ENCODE measurements around the gene BSDC1. TPM values are rescaled to one million over a fixed set of nuclear protein-coding genes. Genes with fewer than 3 reads are reported as not detected.

BSDC1 gene
- polyA plus RNA-seq, 1 experiment = 45.3 TPM

DNA sequence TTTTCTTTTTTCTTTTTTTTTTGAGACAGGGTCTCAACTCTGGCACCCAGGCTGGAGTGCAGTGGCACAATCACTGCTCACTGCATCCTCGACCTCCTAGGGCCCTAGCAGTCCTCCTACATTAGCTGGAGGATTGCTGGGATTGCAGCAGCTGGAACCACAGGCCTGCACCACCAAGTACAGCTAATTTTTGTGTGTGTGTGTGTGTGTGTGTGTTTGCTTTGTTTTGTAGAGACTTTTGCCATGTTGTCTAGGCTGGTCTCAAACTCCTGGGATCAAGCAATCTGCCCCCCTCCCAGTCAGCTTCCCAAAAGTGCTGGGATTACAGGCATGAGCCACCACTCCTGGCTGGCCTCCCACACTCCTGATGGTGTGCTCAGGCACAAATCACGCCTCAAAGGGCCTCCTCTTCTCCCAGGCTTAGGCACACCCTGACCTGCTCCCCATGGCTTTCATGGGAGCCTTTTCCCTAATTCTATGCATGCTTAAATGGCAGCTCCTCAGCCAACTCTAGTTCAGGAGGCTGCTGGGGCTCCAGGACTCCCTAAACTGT, 41.3 kb downstream of the BSDC1 start:
- no peak for DNase-seq (ENCODE audit: low read depth, low spot score)
- Histone ChIP-seq H3K9me3 (ENCODE audit: control insufficient read depth, insufficient read depth, low read length) (peaks cover 5% of the 10 kb centered on the region; the same call in 1 of the 2 replicates), H3K27ac (ENCODE audit: low read depth, low read length) (peak overlapping the region; percentile 87), H3K27me3 (ENCODE audit: control insufficient read depth, insufficient read depth, low read length) (no peaks in the 10 kb centered on the region), H3K4me3 (ENCODE audit: low read depth, low read length) (no peak overlapping the region)
- TF ChIP-seq, protein P1, sequence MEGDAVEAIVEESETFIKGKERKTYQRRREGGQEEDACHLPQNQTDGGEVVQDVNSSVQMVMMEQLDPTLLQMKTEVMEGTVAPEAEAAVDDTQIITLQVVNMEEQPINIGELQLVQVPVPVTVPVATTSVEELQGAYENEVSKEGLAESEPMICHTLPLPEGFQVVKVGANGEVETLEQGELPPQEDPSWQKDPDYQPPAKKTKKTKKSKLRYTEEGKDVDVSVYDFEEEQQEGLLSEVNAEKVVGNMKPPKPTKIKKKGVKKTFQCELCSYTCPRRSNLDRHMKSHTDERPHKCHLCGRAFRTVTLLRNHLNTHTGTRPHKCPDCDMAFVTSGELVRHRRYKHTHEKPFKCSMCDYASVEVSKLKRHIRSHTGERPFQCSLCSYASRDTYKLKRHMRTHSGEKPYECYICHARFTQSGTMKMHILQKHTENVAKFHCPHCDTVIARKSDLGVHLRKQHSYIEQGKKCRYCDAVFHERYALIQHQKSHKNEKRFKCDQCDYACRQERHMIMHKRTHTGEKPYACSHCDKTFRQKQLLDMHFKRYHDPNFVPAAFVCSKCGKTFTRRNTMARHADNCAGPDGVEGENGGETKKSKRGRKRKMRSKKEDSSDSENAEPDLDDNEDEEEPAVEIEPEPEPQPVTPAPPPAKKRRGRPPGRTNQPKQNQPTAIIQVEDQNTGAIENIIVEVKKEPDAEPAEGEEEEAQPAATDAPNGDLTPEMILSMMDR (IDR thresholded peaks at IDR 0.05; ENCODE audit: low read depth, low read length) = no peak
- ChIA-PET CTCF (interaction anchor here (1.0 to 1.6 kb wide), 2 partner anchors 20 to 48 kb away, joined by 3 to 4 read pairs; no protein-coding TSS in a partner anchor), POLR2A (interaction anchor here (0.6 to 4.4 kb wide), 2 partner anchors 17 to 42 kb away, joined by 3 to 83 read pairs; partner anchors contain the start of genes BSDC1 and MARCKSL1)

DNA sequence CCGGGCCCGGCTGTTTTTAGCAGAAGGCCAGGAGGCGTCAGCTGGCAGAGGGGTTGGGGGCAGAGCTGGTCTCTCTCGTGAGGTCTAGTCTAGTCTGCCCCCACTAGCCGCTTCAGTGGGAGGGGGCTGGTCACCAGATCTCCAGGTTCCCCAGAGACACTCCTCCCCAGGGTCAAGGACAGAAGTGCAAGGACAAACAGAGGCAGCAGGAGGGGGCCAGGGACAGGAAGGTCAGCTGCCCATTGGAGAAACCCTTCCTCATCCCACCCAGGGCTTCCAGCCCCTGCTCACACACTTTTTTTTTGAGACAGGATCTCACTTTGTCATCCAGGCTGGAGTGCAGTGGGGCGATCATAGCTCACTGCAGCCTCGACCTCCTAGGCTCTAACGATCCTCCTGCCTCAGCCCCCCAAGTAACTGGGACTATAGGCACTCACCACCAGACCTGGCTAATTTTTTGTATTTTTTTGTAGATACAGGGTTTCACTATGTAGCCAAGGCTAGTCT, 41.9 kb downstream of the BSDC1 start:
- peaks cover 5% of the 10 kb centered on the region; the same call in 1 of the 2 replicates for H3K9me3 ChIP-seq (ENCODE audit: control insufficient read depth, insufficient read depth, low read length)
- DNase-seq (ENCODE audit: low read depth, low spot score) = no peak
- ChIA-PET POLR2A (interaction anchor here (0.6 to 4.4 kb wide), 4 partner anchors 16 to 131 kb away, joined by 3 to 83 read pairs (median 4); partner anchors contain the start of genes BSDC1 and MARCKSL1), CTCF (interaction anchor here (1.6 kb wide), 1 partner anchor 49 kb away, joined by 4 read pairs; no protein-coding TSS in a partner anchor)
- H3K4me3 ChIP-seq (ENCODE audit: low read depth, low read length) = peak overlapping the region; percentile 71
- H3K27me3 ChIP-seq (ENCODE audit: control insufficient read depth, insufficient read depth, low read length) = no peaks in the 10 kb centered on the region
- peak overlapping the region; percentile 52 for H3K27ac ChIP-seq (ENCODE audit: low read depth, low read length)
- TF ChIP-seq, protein P1 (IDR thresholded peaks at IDR 0.05; ENCODE audit: low read depth, low read length) = no peak

DNA sequence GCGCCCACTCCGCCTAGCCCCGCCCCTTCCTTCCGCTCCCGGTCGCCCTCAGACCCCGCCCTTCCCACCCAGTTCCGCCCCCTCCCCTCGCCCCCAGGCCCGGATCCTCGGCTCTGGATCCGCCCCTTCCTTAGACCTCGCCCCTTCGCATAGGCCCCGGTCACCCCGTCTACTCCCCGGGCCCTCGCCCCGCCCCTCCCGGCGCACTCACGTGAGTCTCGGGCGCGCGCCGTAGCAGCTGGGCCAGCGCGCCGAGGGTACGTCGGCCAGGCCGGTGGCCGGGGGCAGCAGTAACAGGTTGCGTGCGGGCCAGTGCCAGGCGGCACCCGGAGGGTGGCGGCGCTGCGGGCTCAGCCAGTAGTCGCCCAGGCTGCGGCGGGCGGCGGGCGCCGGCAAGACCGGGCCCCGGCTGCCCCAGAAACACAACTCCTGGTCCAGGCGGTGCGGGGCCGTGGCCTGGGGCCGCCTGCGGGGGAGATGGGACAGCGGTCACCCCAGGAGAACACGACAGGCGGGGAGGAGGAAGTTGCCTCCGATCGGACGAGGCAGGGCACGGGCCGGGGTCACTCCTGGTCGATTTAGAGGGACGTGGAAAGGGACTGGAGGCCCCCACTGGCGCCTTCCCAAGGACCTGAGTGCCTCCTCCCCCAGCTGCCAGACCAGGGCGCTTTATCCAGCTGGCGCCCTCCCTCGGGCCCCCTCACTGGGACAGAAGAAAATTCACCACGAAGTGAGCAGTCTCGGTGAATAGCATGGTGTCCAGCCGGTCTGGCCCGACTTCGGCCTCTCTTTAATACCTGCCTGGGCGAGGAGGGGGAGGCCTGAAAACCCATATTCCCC, 42.6 kb downstream of the BSDC1 start:
- Histone ChIP-seq H3K9me3 (ENCODE audit: control insufficient read depth, insufficient read depth, low read length) (peaks cover 5% of the 10 kb centered on the region; the same call in 1 of the 2 replicates), H3K27ac (ENCODE audit: low read depth, low read length) (peak overlapping the region; percentile 75), H3K27me3 (ENCODE audit: control insufficient read depth, insufficient read depth, low read length) (no peaks in the 10 kb centered on the region), H3K4me3 (ENCODE audit: low read depth, low read length) (peak overlapping the region; percentile 71)
- CTCF ChIA-PET = interaction anchor here (0.7 to 1.6 kb wide), 4 partner anchors 10 to 411 kb away, joined by 3 to 4 read pairs (median 3); no protein-coding TSS in a partner anchor
- DNase-seq (ENCODE audit: low read depth, low spot score) = peak; percentile 79
- TF ChIP-seq, protein P1 (IDR thresholded peaks at IDR 0.05; ENCODE audit: low read depth, low read length) = peak; percentile 9; the same call in 1 of the 2 replicates
- POLR2A ChIA-PET = interaction anchor here (0.6 to 4.4 kb wide), 11 partner anchors 8 to 135 kb away, joined by 3 to 83 read pairs (median 3); partner anchors contain the start of genes BSDC1 and MARCKSL1

DNA sequence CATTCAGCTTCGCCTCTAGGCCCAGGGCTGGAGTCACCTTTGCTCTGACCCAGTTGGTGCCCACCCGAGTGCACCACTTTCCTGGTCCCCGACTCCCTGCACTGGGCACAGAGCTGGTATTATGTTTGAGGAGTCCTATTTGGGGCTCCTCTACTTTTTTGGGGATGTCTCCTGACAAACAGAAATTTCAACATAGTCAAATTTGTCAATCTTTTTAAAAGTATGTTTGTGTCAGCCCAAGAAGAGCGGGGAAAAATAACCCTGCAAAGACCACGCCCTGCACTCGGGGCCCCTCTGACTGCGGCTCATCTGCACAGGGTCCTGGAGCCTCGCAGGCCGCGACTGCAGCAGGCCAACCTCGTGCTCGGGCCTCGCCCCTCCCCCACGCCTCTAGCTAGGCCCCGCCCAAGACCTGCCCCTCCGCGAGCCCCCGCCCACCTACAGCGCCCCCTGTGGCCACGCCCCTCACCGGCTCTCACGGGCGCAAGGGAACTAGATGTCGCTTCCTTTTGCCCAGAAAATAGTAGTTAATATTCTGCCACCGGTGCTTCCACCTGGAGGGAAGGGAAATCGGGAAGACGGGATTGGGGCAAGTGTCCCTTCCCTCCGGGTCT, 43.3 kb downstream of the BSDC1 start:
- Histone ChIP-seq H3K9me3 (ENCODE audit: control insufficient read depth, insufficient read depth, low read length) (peaks cover 5% of the 10 kb centered on the region; the same call in 1 of the 2 replicates), H3K27ac (ENCODE audit: low read depth, low read length) (no peak overlapping the region), H3K27me3 (ENCODE audit: control insufficient read depth, insufficient read depth, low read length) (no peaks in the 10 kb centered on the region), H3K4me3 (ENCODE audit: low read depth, low read length) (peak overlapping the region; percentile 71)
- ChIA-PET POLR2A (interaction anchor here (0.6 to 4.4 kb wide), 9 partner anchors 7 to 135 kb away, joined by 3 to 83 read pairs (median 3); partner anchors contain the start of genes BSDC1 and MARCKSL1), CTCF (interaction anchor here (0.5 to 1.4 kb wide), 5 partner anchors 9 to 412 kb away, joined by 3 to 4 read pairs (median 3); no protein-coding TSS in a partner anchor)
- no peak for DNase-seq (ENCODE audit: low read depth, low spot score)
- TF ChIP-seq, protein P1 (IDR thresholded peaks at IDR 0.05; ENCODE audit: low read depth, low read length) = peak; percentile 57

Measured in AG04450 (cell line).